NCI-H446 (cell line): ENCODE measurements around the gene TIMELESS.
A peak's percentile ranks its signal among the peaks of the same experiment; 100 is the strongest.
"Not testable (repeated sequence)": the region's sequence is repeated elsewhere in the genome, so short reads cannot be mapped to it uniquely, and the experiment has no call there.

Experiments
- DNase-seq, 2 experiments: peaks; one replicate each; lab custom pipeline; 2025; lab: John Stamatoyannopoulos, UW

TIMELESS gene

DNA sequence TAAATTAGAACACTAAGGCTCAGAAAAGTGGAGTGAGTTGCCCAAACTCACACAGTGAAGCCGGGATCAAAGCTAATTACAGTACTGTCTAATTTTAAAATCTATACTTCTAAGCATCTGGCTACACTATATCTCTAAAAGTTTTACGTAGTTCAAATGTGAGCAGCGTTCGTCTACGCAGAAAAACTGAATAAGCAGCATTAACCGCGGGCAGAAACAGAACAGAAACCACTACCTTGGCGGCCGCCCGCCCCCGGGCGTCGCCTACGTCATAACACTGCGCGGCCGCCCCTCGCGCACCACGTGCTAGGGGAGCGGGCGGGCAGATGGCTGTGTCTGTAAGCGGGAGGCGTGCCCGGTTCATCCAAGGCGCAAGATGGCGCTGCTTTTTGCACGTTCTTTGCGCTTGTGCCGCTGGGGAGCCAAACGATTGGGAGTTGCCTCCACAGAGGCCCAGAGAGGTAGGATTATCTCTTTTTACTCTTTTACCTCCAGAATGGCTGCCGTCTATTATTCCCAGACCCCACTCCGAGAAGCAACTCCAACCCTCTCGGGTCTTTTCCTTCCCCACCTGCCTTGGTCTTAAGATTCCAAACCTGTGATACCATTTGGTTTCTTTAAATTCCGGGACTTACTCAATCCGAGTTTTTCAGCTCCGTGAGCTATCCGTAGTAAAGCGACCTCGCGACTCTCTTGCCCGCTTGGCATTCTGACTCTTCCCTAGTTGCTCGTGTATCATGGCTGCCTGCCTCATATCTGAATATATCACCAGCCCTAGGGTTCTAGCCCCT, 19.2 kb upstream of the TIMELESS start, which contains the start of gene SPRYD4:
TSS of gene SPRYD4 (plus strand) at position 363 of the 791 bp plus-strand sequence. CDS start at position 377, 14 bp downstream.
- DNase-seq: peak; percentile 82 to 93

DNA sequence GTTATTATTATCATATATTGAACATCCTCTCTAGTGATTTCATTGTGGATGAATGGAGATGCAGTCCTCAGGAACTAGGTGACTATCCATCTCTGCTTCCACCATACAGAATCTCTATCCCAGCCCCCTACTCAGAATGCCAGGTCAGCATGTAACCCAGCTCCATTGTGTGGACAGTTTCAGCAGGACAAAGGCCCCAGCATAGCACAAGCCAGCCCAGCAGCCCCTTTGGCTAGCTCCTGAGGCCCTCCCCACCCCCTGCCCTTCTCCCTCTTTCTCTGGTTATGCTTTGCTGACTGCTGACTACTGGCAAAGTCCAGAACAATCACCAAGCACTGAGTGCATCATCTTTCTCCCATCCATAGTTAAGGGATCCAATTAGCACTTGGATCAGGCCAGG, 13.3 kb upstream of the TIMELESS start:
- no peak for DNase-seq

DNA sequence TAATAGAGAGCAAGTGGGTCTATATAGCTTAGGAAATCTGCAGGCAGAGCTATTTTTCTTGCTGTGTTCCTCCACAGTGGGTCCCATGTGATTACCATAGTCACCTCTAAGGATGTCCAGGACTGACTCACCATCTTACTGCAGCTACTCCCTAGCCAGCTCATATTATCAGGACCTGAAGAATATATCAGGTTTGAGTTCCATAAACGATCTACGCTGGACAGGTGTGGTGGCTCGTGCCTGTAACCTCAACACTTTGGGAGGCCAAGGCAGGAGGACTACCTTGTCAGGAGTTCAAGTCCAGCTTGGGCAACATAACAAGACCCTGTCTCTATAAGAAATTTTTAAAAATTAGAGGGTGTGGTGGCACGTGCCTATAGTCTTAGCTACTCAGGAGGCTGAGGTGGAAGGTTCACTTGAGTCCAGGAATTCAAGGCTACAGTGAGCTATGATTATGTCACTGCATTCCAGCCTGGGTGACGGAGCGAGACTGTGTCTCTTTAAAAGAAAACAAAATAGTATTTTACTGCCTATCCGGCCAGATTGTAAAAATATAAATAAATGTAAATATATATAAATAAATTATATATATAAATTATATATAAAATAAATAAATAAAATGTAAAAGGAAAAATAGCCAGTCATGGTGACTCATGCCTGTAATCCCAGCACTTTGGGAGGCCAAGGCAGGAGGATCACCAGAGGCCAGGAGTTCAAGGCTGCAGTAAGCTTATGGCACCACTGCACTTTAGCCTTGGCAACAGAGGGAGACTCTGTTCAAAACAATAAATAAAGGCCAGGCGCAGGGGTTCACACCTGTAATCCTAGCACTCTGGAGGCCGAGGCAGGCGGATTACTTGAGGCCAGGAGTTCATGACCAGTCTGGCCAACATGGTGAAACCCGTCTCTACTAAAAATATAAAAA, 12.3 kb upstream of the TIMELESS start:
- no peak for DNase-seq

DNA sequence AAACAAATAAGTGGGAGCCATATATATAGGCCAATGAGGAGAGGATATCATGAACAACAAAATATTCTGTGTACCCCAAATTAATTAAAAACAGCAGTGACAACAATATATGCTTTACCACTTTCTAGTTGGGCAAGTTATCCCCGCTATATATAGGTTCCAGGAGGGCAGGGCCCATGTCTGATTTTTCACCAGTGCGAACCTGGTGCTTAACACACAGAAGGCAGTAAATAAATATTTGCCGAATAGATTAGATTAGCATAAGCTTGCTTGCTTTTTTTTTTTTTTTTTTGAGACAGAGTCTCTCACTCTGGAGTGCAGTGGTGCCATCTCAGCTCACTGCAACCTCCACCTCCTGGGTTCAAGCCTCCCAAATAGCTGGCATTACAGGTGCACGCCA, 8.6 kb upstream of the TIMELESS start:
- DNase-seq: no peak

DNA sequence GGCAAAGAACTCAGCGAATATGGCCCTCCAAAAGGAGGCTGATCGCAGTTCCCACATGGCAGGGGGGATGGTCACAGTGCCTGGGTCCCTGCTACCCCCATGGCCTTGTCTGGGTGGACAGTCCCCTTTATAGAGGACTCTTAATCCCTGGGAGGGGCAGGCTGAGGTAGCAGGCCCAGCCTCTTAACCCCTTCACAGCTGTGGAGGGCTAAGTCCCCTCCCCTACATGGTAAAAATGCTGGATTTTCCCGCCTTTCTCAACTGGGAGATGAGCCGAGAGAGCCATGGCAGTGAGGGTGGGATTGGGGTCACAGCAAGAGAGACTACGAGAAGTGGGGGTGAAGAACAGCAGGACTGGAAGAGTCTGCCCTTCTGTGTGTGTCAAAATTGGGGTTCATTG, 5.3 kb upstream of the TIMELESS start, which contains the start of gene MIP:
TSS of gene MIP (minus strand) at position 101 of the 400 bp plus-strand sequence. CDS start at position 57, 44 bp downstream.
- DNase-seq: no peak

DNA sequence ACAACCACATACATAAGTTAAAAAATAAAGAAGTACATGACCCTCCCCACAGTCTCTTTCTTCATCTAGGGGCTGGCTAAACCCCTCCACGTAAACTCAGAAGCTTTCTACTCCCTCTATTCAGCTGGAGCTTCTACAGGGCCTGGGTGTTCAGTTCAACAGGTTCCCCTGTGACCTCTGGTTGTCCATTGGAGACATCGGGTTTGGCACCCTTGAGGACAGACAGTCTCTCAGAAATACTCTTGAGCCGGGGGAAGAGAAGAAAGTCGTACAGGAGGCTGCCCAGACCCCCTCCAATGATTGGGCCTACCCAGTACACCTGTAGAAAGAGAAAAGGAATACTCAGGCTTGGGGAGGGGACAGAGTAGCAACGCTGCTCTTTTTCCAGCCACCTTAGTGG, 1.9 kb upstream of the TIMELESS start:
- no peak for DNase-seq

DNA sequence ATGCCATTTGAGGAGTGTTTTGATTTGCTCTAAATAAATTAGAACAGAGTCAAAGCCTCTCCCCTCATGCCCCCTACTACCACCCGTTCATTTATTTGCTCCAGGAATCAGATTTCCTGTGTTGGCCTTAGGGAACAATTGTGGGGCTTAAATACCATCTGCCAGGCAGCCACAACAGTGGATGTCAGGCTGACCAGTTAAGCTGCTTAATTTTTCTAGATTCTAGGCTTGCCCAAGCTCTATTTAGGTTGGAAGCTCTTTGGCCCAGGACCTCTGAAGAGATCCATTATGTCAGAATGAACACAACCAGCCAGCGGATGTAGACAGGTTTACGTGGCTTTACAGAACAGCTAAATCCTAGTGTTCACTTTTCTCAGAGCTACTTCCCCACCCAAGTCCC, 1.0 kb upstream of the TIMELESS start:
- DNase-seq: no peak

DNA sequence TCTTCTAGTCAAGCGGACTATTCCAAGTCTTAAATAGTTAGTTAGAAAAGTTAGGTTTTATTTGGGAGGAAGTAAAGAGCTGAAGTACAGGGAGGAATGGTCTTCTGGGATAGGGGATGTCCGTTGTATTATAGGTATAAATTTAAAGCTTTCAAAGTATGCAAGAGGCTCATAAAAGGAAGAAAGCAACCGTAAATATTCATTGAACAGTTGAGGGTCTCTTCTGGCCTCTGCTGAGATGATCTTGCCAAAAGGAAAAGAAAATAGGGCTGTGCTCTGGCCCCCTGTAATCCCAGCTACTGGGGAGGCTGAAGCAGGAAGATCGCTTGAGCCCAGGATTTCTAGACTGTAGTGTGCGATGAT, 377 bp upstream of the TIMELESS start:
- DNase-seq: no peak

DNA sequence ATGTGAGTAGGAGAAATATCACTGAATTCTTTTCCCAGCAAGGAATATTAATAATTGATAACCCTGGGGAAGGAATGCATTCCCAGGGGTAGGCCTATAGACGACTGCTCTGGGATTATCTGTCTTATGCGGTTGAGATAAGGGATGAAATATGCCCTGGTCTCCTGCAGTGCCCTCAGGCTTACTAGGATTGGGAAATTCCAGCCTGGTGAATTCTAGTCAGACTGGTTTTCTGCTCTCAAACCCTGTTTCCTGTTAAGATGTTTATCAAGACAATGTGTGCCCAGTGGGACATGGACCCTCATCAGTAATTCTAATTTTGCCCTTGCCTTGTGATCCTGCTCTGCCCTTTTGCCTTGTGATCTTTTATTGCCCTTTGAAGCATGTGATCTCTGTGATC, 6.0 kb downstream of the TIMELESS start:
- DNase-seq: not testable (repeated sequence)

DNA sequence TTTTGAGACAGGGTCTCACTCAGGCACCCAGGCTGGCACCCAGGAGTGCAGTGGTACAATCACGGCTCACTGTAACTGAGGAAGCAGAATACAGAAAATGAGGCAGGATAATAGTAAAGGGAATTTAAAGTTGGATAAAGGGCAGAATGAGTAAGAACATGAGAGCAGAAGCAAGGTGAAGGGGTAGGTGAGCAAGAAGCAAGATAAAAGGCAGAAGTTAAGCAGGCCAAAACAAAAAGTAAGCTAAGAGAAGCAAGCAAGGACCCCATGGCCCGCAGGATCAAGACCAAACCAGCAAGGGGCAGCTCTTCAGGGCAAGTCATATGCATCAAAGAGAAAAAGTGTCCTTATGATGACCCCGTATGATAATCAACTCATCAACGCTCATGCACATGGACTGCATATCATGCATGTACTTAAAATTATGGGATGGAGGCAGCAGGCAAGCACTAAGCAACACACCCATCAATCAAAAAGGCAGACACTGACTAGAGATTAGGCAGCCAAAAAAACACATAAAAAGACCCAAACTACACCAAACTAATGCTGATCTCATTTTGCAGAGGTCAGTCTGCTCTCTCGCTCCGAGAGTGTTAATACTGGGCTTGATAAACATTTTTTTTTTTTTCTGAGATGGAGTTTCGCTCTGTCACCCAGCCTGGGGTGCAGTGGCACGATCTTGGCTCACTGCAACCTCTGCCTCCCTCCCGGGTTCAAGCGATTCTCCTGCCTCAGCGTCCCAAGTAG, 11.6 kb downstream of the TIMELESS start:
- no peak for DNase-seq

DNA sequence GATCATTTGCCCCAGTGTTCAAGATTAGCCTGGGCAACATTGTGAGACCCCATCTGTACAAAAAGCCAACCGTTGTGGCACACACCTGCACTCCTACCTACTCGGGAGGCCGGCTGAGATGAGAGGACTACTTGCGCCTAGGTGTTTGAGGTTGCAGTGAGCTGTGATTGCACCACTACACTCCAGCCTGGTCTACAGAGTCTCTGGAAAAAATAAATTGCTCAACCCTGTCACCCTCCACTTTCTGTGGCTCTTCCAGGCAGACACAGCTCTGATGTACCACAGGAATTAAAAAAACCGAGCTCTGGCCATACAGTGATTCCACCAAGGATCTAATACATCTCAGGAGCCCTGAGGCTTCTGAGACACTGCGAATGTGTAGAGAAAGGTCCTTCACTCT, 14.4 kb downstream of the TIMELESS start:
- DNase-seq: no peak

DNA sequence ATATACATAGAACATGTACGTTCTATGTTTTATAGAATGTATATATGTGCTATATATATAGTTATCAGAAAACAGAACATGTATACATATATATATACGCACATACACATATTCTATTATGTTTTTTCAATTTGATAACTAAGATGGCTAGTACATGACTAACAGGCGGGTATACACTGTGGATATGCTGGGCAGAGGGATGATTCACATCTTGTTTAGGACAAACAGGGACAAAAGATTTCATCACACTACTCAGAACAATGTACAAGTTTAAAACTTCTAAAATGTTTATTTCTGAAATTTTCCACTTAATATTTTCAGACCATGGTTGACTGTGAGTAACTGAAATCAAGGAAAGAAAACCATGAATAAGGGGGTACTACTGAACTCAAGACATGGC, 17.4 kb downstream of the TIMELESS start:
- no peak for DNase-seq

DNA sequence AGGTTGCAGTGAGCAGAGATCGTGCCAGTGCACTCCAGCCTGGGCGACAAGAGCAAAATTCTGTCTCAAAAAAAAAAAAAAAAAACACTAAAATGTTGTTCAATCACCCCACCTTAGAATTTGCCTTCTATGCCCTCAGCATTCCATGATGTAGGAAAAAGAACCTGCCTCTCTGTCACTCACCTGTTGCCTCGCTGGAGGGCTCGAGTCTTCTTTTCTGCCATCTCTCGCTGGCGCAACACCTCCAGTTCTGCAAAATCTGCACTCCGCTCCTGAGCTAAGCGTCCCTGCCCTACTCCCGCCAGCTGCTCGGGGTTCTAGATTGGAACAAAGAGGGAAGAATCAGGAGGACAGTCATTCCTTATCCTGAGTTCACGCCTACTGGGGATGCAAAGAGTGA, 17.9 kb downstream of the TIMELESS start:
- DNase-seq: no peak

DNA sequence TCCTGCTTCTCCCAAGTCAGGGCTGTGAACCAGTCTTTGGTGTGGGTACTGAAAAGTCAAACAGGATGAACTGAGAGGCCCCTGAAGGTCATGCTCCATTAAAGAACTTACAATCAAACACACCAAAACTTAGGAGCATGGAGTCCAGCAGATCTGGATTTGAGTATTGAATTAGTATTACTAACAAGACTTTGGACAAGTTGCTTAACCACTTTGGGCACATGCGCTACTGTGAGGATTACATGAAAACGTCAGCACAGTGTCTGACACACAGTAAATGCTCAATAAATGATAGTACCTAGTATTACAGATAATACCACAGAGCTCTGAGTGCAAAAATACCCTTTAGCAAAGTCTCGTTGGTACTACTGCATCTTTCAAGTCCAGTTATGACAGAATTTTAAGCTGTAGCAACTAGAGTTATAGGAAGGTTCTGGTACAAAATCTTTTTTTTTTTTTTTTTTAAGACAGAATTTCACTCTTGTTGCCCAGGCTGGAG, 23.2 kb downstream of the TIMELESS start:
- DNase-seq: no peak

DNA sequence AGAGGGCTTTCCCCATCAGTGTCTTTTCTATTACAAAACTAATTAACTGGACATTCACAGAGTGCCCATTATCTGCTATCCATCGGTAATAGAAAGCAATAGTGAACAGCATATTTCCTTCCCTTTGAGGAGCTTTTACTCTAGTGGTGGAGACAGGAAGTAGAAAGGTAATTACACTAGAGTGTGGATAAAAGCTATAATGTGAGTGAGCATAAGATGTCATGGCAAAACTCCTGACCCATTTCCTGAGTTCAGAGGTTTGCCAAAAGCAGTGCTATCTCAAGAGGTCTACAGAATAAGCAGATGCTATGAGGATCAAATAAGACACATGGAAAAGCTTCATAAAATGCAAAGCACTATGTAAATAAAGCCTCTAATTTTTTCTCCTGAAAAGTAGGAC, 24.0 kb downstream of the TIMELESS start:
- no peak for DNase-seq

DNA sequence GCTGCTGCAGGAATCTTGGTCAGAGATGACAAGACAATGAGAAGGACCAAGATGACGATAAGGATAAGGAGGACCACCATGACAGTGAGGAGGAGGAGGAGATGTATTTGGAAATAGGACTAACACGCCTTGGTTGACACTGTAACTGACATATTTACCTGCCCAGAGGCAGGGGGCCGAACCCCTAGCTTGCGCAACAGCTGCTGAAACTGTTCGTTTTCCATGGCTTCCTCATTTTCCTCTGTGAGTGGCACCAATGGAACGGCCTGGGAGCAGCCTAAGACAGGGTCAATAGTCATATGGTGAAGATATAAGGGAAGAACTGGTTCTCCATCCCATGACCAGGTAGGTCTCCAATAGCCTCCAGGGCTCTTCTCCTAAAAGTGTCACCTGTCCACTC, 28.8 kb downstream of the TIMELESS start:
- no peak for DNase-seq

DNA sequence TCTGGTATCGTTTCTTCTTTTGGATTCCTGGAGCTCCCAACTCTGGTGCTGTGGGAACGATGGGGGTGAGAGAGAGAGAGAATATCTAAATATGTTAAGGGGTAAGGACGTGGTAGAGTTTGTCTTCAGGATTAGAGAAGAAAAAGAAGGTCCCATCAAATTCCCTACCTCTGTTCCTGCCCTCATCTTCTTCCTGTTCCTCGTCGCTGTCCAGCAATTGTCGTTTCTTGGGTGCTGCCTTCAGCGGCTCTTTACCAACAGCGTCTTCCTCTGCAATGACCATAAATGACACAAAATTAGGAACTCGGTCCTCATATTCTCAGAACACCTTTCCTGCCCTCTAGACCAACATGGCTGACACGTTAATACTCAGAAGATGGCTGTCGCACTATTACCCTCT, 31.5 kb downstream of the TIMELESS start:
- DNase-seq: no peak

DNA sequence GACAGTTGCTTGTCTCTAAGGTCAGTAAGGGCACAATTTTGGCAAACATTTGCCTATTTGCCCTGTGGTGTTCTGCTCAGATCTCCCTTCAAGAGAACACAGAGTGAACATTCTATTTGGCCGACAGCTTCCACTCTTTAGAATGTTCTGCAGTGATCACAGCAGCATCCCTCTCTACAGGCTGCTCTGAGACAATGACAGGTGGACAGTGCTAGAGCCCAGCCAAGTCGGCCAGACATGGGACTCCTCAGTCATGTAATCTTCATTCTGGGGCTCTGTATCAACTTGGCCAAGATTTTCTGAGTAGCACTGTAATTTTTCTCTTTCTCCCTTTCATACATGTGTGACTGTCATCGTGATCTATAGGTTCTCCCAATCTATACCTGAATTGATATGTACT, 34.8 kb downstream of the TIMELESS start:
- no peak for DNase-seq

DNA sequence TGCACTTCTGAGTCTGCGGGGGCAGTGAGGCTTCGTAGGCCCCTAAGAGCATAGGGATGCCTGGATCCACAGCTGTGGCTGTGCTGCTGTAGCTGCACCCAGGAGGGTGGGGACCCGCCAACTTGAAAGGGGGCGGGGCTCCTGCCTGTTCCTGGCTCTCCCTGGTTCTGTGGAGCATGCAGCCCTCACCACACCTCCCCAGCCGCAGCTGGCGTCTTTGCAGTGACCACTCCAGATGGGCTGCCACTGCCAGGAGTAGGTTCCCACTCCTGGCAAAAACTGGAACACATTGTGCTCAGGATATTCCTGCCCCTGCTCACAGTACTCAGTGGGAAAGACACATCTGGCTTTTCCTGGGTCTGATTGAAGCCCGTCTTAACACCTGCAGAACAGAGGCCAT, 35.8 kb downstream of the TIMELESS start:
- no peak for DNase-seq

DNA sequence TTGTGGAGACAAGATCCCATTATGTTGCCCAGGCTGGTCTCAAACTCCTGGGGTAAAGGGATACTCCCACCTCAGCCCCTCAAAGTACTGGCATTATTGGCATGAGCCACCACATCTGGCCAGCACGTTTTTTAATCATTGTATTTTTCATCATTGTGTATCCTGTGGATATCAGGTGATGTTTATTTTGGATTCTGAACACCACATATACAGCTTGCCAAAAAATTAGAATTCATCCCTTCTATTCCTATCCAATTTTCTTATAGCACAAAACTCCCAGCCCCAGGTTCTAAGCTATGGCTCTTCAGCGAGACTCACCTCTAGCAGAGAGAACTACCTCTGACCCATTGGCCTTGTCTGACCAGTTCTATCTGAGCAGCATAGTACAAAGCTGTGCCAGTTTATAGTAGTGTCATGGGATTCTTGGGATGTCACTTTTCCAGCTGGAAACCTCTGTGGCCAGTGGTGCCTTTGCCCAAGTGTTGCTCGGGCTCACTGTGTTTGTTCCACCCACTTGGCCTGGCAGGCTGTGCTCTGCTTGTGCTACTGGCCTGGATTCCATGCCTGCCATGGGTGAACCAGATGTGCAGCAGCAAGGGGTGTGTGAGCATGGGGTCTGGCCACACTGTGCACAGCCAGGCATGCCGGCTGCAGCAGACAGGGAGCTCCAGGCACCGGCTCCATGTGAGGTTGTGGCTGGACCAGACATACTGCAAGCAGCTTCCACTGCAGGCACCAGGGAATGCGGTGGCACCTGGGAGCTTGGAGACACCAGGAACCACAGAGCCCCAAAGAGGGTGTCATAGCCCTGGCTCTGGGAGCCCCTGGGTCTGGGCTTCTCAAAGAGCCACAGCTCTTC, 37.2 kb downstream of the TIMELESS start:
- DNase-seq: no peak

DNA sequence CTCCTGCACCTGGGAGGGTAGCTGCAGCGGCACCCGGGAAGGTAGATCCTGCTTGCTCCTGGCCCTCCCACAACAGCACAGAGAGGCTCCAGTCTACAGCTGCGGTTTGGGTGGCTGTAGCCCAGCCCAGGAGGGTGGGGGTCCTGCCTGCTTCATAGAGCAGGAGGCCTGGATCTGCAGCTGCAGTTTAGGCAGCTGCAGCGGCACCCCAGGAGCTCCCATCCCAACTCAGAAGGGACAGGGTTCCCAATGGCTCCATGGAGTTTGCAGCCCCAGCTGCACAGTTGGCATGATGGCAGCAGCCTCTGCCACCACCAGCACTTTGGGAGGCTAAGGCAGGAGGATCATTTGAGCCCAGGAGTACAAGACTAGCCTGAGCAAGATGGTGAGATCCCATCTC, 38.5 kb downstream of the TIMELESS start:
- no peak for DNase-seq
